Smooth muscle cell (in vitro differentiated cells): ENCODE measurements around the gene WWC1. TPM values are rescaled to one million over a fixed set of nuclear protein-coding genes. Genes with fewer than 3 reads are reported as not detected.

ENCODE experiments used
- DNase-seq: peaks from one replicate; lab custom pipeline; 2025; ENCODE audit not compliant: unreplicated experiment; lab: John Stamatoyannopoulos, UW
- H2AFZ ChIP-seq: fragments of 200-600 bp; sonication (generic); 2 replicates; pipeline ENCODE4 v1.6.0; 2016; ENCODE audit warnings: antibody characterized with exemption, low read depth, mild to moderate bottlenecking
- H3F3A ChIP-seq: fragments of 200-600 bp; sonication (generic); 2 replicates; pipeline ENCODE4 v1.6.0; 2017; ENCODE audit warnings: antibody characterized with exemption, low read depth
- H3K27ac ChIP-seq: fragments of 200-600 bp; sonication (generic); 2 replicates; pipeline ENCODE4 v1.5.1; 2016; ENCODE audit warnings: low read depth, mild to moderate bottlenecking
- H3K27me3 ChIP-seq: fragments of 200-600 bp; sonication (generic); 2 replicates; pipeline ENCODE4 v1.6.1; 2016; ENCODE audit warnings: low read depth, mild to moderate bottlenecking
- H3K36me3 ChIP-seq: fragments of 200-600 bp; sonication (generic); 2 replicates; pipeline ENCODE4 v1.5.1; 2016; ENCODE audit warnings: low read depth
- H3K4me1 ChIP-seq: fragments of 200-600 bp; sonication (generic); 2 replicates; pipeline ENCODE4 v1.5.1; 2016; ENCODE audit warnings: low read depth
- H3K4me2 ChIP-seq: fragments of 200-600 bp; sonication (generic); 2 replicates; pipeline ENCODE4 v1.6.0; 2016; ENCODE audit warnings: mild to moderate bottlenecking
- H3K4me3 ChIP-seq: fragments of 200-600 bp; sonication (generic); 2 replicates; pipeline ENCODE4 v1.5.1; 2016; ENCODE audit warnings: mild to moderate bottlenecking
- H3K79me2 ChIP-seq: fragments of 200-600 bp; sonication (generic); 2 replicates; pipeline ENCODE4 v1.6.0; 2016; ENCODE audit warnings: low read depth, mild to moderate bottlenecking
- H3K9ac ChIP-seq: fragments of 200-600 bp; sonication (generic); 2 replicates; pipeline ENCODE4 v1.6.0; 2016; ENCODE audit warnings: low read depth
- H3K9me3 ChIP-seq: fragments of 200-600 bp; sonication (generic); replicated peaks from 2 replicates; pipeline ENCODE4 v1.5.1; 2016; ENCODE audit warnings: low read depth
- H4K20me1 ChIP-seq: fragments of 200-600 bp; sonication (generic); 2 replicates; pipeline ENCODE4 v1.6.0; 2016; ENCODE audit warnings: low read depth
- CTCF ChIP-seq: fragments of 200-600 bp; sonication (generic); IDR thresholded peaks from 2 replicates; pipeline ENCODE4 v1.5.1; 2017; ENCODE audit warnings: borderline replicate concordance, mild to moderate bottlenecking, antibody characterized with exemption; ENCODE audit not compliant: insufficient read depth, poor library complexity, severe bottlenecking
- WGBS: methylation state at CpG from one replicate; pipeline ENCODE4 v1.1.7; 2016; ENCODE audit warnings: low lambda C conversion rate; 5-methylcytosine and 5-hydroxymethylcytosine counted together
- polyA plus RNA-seq: library from polyadenylated mRNA; unstranded; fragments of >200 nt; fragmentation: Nextera tagmentation; extraction: Ambion mirVana; gene quantifications from 2 replicates; pipeline ENCODE4 v1.2.1, GENCODE V29; 2016
- total RNA-seq: library from RNA; depleted of rRNA; stranded (reverse); fragments of >200 nt; gene quantifications from 2 replicates; pipeline ENCODE4 v1.2.3, GENCODE V29; 2014

WWC1 gene
- total and polyA plus RNA-seq, 2 experiments from 2014 or later: 3.7 to 7.5 TPM

GRCh38 chr5:168295574-168296201, 4.2 kb downstream of the WWC1 start:
- Histone ChIP-seq H4K20me1 (no peaks in the 10 kb centered on the region), H3F3A (no peaks in the 10 kb centered on the region), H3K79me2 (peaks cover 16% of the 10 kb centered on the region), H3K36me3 (no peaks in the 10 kb centered on the region), H3K4me3 (no peak overlapping the region), H3K27ac (no peak overlapping the region), H3K27me3 (no peaks in the 10 kb centered on the region), H3K9ac (no peak overlapping the region), H2AFZ (peak overlapping the region; percentile 46), H3K4me1 (peaks cover 23% of the 10 kb centered on the region), H3K4me2 (peak overlapping the region; percentile 23), H3K9me3 (no peaks in the 10 kb centered on the region)
- DNase-seq: no peak
- 50% methylated on average over 12 of the region's 12 CpGs for WGBS
- peak; percentile 47 for TF ChIP-seq CTCF

GRCh38 chr5:168296682-168297081, 5.2 kb downstream of the WWC1 start:
- H3K27ac ChIP-seq: no peak overlapping the region
- H3K4me1 ChIP-seq: peaks cover 21% of the 10 kb centered on the region
- no peak overlapping the region for H3K4me2 ChIP-seq
- WGBS: 96% methylated on average over 2 of the region's 2 CpGs
- H4K20me1 ChIP-seq: no peaks in the 10 kb centered on the region
- no peak overlapping the region for H3K9ac ChIP-seq
- H2AFZ ChIP-seq: no peak overlapping the region
- peaks cover 20% of the 10 kb centered on the region for H3K79me2 ChIP-seq
- no peaks in the 10 kb centered on the region for H3K36me3 ChIP-seq
- no peak for TF ChIP-seq CTCF
- no peaks in the 10 kb centered on the region for H3K9me3 ChIP-seq
- no peak for DNase-seq
- no peaks in the 10 kb centered on the region for H3K27me3 ChIP-seq
- H3F3A ChIP-seq: no peaks in the 10 kb centered on the region
- H3K4me3 ChIP-seq: no peak overlapping the region

GRCh38 chr5:168298949-168299348, 7.5 kb downstream of the WWC1 start:
- Histone ChIP-seq H3K79me2 (peaks cover 15% of the 10 kb centered on the region), H3F3A (no peaks in the 10 kb centered on the region)

More at GRCh38 chr5:168298949-168299348, 7.5 kb downstream of the WWC1 start:
- H3K4me3 ChIP-seq: no peak overlapping the region
- 95% methylated on average over 7 of the region's 7 CpGs for WGBS
- no peak overlapping the region for H3K4me2 ChIP-seq
- H3K27me3 ChIP-seq: no peaks in the 10 kb centered on the region
- no peak overlapping the region for H2AFZ ChIP-seq
- no peak for TF ChIP-seq CTCF
- no peaks in the 10 kb centered on the region for H3K9me3 ChIP-seq
- no peak overlapping the region for H3K27ac ChIP-seq
- no peak overlapping the region for H3K9ac ChIP-seq
- no peak for DNase-seq
- H4K20me1 ChIP-seq: no peaks in the 10 kb centered on the region
- H3K4me1 ChIP-seq: peaks cover 21% of the 10 kb centered on the region
- no peaks in the 10 kb centered on the region for H3K36me3 ChIP-seq
